NCI-H2029 (cell line): ENCODE data around the gene XG.
"Not testable (repeated sequence)": the region's sequence is repeated elsewhere in the genome, so short reads cannot be mapped to it uniquely, and the experiment has no call there.

Experiments
- DNase-seq: peaks from one replicate; lab custom pipeline; 2025; lab: John Stamatoyannopoulos, UW

The XG gene, protein sequence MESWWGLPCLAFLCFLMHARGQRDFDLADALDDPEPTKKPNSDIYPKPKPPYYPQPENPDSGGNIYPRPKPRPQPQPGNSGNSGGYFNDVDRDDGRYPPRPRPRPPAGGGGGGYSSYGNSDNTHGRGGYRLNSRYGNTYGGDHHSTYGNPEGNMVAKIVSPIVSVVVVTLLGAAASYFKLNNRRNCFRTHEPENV

GRCh38 chrX:2751874-2752300, at the start of gene XG:
Gene XG (plus strand): TSS chrX:2752040. CDS start chrX:2752275, 235 bp downstream.
- not testable (repeated sequence) for DNase-seq

GRCh38 chrX:2703991-2704369, 47.9 kb upstream of the XG start:
- DNase-seq: no peak

GRCh38 chrX:2705046-2705832, 46.6 kb upstream of the XG start:
- no peak for DNase-seq

DNA sequence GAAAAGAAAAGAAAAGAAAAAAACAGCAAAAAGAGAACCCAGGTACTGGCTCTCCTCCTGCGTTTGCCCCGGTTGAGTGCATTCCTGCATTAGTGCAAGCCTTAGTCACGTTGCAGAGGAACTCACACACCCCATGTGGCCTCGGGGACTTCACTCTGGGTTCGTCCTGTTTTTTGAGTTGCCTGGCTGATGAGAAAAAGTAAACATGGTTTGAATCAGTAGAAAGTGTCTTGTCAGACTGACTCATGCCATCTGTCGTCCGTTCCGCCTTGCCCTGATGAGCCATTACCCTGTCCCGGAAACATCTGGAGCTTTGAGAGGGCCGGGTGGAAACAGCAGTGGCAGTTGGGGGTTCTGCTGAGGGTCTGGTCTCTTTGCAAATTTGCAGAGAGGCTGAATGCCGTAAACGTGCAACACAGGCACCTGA, 44.5 kb upstream of the XG start:
- DNase-seq: no peak

GRCh38 chrX:2708021-2708420, 43.8 kb upstream of the XG start:
- no peak for DNase-seq

DNA sequence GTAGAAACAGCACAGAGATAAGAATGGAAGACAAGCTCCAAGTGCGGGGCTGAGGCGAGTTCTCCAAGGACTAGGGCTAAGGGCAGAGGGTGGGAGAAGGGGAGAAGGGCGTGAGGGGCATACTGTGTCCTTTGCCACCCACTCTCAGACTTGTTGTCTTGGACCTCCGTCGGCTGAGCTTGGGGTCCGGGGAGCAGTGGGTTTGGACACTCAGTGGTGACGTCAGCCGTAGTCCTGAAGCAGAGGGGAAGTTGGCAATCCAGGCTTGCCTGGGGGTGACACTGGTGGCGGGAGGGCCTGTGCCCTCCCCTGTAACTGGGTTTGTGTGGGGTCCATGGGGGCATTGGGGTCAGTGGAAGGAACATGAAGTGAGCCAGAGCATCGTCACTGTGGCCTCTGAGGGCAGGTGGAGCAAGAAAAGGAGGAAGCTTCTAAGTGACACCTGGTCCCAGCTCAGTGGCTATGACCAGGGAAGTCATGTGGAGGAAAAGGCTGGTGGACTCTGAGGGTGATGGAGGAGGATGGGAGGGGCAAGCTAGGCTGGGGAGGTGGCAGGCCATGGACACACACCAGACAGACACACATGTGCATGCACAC, 43.1 kb upstream of the XG start:
- no peak for DNase-seq

- no peak for DNase-seq
These were observed 42.3 kb upstream of the XG start for GRCh38 chrX:2709556-2709955.

- no peak for DNase-seq
These were observed 41.6 kb upstream of the XG start for GRCh38 chrX:2710041-2710840.

GRCh38 chrX:2711441-2711840, 40.4 kb upstream of the XG start:
- no peak for DNase-seq

DNA sequence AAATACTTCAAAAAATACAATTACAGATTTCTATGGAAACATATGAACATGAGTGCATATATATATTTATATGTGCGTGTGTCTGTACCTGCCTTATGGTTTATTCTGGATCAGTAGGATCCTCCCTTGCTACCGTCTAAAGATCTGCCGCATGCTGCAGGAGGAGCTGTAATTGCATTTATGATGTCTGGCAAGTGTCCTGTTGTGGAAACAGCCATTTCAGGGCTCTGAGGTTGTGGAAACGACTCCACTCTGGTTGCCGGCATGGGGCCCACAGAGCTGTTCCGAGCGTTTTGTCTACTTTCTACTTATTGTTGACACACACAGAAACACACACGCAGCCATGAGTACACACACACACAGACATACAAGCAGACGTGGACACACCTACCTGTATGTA, 39.4 kb upstream of the XG start:
- DNase-seq: no peak

- DNase-seq: no peak
These were observed 38.7 kb upstream of the XG start for GRCh38 chrX:2712890-2713840.

DNA sequence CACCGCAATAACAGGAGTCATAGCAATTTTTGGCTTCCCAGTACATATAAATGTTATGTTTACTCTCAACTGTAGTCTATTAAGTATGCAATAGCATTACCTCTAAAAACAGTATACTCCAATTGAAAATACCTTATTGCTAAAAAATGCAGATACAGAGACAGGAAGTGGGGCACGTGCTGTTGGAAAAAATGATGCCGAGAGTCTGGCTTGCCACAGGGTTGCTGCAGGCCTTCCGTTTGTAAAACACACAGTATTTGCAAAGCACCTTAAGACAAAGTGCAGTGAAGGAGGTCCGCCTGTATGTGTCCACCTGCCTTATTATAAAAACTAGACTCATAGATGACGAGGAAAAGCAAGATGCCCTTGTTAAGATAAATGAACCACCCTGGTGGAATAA, 37.3 kb upstream of the XG start:
- no peak for DNase-seq

DNA sequence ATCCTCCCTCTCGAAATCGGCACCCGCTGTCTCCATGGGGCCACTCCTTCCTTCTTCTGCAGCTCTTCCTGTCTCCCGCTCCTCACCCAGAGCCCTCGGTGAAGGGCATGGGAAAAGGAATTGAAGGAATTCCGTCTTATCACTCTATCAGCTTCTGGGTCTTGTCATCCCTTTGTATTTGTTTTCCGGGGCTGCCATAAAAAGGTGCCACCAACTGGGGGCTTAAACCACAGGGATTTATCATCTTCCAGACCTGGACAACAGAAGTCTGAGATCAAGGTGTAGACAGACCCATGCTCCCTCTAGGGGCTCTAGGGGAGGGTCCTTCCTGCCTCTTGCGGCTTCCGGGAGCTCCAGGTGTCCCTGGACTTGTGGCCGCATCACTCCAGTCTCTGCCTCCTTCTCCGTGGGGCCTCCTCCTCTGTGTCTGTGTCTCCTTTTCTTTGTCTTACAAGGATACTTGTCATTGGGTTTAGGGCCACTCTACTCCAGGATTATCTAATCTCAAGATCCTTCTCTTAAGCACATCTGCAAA, 36.7 kb upstream of the XG start:
- no peak for DNase-seq

GRCh38 chrX:2717312-2717711, 34.5 kb upstream of the XG start:
- no peak for DNase-seq

- DNase-seq: no peak
These were observed 33.0 kb upstream of the XG start for GRCh38 chrX:2718821-2719220.

GRCh38 chrX:2719774-2720447, 31.9 kb upstream of the XG start:
- no peak for DNase-seq

GRCh38 chrX:2723286-2723879, 28.5 kb upstream of the XG start:
- DNase-seq: no peak

DNA sequence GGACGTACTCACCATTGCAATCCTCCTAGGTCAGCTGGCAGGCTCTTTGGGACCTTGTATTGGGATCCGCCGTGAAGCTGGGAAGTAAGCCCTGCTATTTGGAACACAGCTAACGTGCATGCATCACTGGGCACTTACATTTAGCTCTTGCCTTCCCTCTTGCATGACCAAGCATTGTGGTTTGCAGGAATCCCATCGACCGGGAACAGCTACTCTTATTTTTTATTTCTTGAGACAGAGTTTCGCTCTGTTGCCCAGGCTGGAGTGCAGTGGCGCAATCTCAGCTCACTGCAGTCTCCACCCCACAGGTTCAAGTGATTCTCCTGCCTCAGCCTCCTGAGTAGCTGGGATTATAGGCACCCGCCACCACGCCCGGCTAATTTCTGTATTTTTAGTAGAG, 24.6 kb upstream of the XG start:
- DNase-seq: not testable (repeated sequence)

- no peak for DNase-seq
These were observed 19.8 kb upstream of the XG start for GRCh38 chrX:2732076-2732475.

- DNase-seq: no peak
These were observed 19.2 kb upstream of the XG start for GRCh38 chrX:2732649-2733048.
